Measurements from ENCODE around the gene GABARAPL1. TPM values are rescaled to one million over a fixed set of nuclear protein-coding genes. Genes with fewer than 3 reads are reported as not detected.

The GABARAPL1 gene
- total RNA-seq, 1 donor from 2014 or later, result 44.2 TPM

DNA sequence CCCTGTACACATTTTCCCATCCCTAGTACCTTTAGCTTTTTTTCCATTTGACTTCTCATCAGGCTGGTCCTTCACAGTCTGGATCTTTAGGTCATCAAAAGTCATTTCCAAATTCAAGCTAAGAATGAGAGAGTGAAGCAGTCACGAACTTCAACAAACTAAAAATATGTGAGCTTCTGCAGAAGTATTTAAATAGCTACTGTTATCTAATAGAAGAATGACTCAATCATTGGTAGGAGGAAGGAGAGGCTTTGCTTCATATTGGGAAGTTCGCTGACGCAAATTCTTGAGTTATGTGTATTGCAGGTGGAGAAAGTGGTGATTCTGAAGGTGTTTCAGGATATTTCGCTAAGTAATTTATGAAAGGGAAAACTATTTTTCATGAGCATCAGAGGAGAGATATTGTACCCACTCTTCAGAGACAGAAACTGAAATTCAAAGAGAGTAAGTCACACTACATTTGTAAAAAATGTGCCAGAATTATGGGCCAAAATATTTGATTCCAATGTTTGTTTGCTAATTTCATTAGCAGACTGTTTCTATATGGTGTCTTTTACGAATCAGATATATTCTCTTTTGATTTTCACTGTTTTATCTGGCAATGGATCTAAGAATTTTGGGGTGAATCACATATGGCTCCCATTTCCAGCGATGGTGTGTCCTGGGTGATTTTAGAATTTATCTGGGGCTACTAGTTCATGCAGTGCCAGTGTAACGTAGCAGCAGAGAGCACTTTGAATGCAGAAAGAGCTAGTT lies 40.5 kb upstream of the GABARAPL1 start, which contains the start of gene OLR1:
Gene OLR1 (minus strand): TSS at position 160 of the 756 bp plus-strand sequence. CDS start 55 bp downstream, at position 105.
- DNase-seq (ENCODE audit: low read depth), result no peak
- Histone ChIP-seq H3K36me3 (ENCODE audit: control insufficient read depth, insufficient read depth, low read length) (no peaks in the 10 kb centered on the region), H3K27me3 (ENCODE audit: control insufficient read depth, insufficient read depth, low read length) (no peaks in the 10 kb centered on the region), H3K4me3 (ENCODE audit: low read depth, low read length) (no peak within 1 kb of the TSS)
- TF ChIP-seq, protein P1, sequence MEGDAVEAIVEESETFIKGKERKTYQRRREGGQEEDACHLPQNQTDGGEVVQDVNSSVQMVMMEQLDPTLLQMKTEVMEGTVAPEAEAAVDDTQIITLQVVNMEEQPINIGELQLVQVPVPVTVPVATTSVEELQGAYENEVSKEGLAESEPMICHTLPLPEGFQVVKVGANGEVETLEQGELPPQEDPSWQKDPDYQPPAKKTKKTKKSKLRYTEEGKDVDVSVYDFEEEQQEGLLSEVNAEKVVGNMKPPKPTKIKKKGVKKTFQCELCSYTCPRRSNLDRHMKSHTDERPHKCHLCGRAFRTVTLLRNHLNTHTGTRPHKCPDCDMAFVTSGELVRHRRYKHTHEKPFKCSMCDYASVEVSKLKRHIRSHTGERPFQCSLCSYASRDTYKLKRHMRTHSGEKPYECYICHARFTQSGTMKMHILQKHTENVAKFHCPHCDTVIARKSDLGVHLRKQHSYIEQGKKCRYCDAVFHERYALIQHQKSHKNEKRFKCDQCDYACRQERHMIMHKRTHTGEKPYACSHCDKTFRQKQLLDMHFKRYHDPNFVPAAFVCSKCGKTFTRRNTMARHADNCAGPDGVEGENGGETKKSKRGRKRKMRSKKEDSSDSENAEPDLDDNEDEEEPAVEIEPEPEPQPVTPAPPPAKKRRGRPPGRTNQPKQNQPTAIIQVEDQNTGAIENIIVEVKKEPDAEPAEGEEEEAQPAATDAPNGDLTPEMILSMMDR (IDR thresholded peaks at IDR 0.05; ENCODE audit: insufficient read depth, low read length, poor library complexity, severe bottlenecking), result no peak

DNA sequence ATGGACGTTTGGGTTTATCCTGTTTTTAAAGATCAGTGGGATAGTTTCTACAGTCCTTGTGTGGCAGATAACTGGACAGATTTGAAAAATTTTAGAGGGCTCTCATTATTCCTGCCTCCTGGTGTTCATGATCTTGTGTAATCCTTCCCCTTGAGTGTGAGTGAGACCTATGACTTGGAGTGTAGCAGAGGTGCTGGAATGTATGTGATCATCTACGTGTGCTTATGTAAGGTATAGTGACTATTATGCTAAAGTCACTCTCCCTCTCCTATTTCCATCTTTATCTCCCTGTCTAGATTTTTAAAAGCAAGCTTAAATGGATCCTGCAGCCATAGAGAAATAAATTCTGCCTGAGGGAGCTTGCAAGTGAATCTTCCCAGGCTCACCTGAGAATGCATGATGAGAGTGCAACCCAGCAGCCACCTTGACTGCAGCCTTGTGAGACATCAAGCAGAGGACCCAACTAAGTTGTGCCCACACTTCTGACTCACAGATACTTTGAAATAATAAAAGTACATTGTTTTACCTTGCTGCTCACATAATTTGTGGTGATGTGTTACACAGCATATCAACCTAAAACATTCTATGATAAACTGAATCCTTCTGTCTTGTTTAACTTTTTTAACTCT lies 37.6 kb upstream of the GABARAPL1 start:
- Histone ChIP-seq H3K27me3 (ENCODE audit: control insufficient read depth, insufficient read depth, low read length) (no peaks in the 10 kb centered on the region), H3K36me3 (ENCODE audit: control insufficient read depth, insufficient read depth, low read length) (no peaks in the 10 kb centered on the region), H3K4me3 (ENCODE audit: low read depth, low read length) (no peak overlapping the region)
- no peak for DNase-seq (ENCODE audit: low read depth)
- TF ChIP-seq, protein P1 (IDR thresholded peaks at IDR 0.05; ENCODE audit: insufficient read depth, low read length, poor library complexity, severe bottlenecking), result no peak

- H3K4me3 ChIP-seq (ENCODE audit: low read depth, low read length), result no peak overlapping the region
- DNase-seq (ENCODE audit: low read depth), result no peak
- H3K36me3 ChIP-seq (ENCODE audit: control insufficient read depth, insufficient read depth, low read length), result no peaks in the 10 kb centered on the region
- no peaks in the 10 kb centered on the region for H3K27me3 ChIP-seq (ENCODE audit: control insufficient read depth, insufficient read depth, low read length)
- TF ChIP-seq, protein P1 (IDR thresholded peaks at IDR 0.05; ENCODE audit: insufficient read depth, low read length, poor library complexity, severe bottlenecking), result no peak
These were observed 36.6 kb upstream of the GABARAPL1 start for GRCh38 chr12:10175846-10176636.

- TF ChIP-seq, protein P1 (IDR thresholded peaks at IDR 0.05; ENCODE audit: insufficient read depth, low read length, poor library complexity, severe bottlenecking), result no peak
- H3K36me3 ChIP-seq (ENCODE audit: control insufficient read depth, insufficient read depth, low read length), result no peaks in the 10 kb centered on the region
- H3K4me3 ChIP-seq (ENCODE audit: low read depth, low read length), result no peak within 1 kb of the TSS
- H3K27me3 ChIP-seq (ENCODE audit: control insufficient read depth, insufficient read depth, low read length), result no peaks in the 10 kb centered on the region
- DNase-seq (ENCODE audit: low read depth), result no peak
These were observed 33.9 kb upstream of the GABARAPL1 start, which contains the start of gene TMEM52B for GRCh38 chr12:10178821-10179220. Gene TMEM52B (plus strand): TSS chr12:10179032. CDS start chr12:10179575, 543 bp downstream.

- DNase-seq (ENCODE audit: low read depth), result no peak
- Histone ChIP-seq H3K4me3 (ENCODE audit: low read depth, low read length) (no peak overlapping the region), H3K27me3 (ENCODE audit: control insufficient read depth, insufficient read depth, low read length) (no peaks in the 10 kb centered on the region), H3K36me3 (ENCODE audit: control insufficient read depth, insufficient read depth, low read length) (no peaks in the 10 kb centered on the region)
- TF ChIP-seq, protein P1 (IDR thresholded peaks at IDR 0.05; ENCODE audit: insufficient read depth, low read length, poor library complexity, severe bottlenecking), result no peak
These were observed 32.9 kb upstream of the GABARAPL1 start for GRCh38 chr12:10179776-10180181.
